ENCODE measurements around the gene FGF14. TPM values are rescaled to one million over a fixed set of nuclear protein-coding genes. Genes with fewer than 3 reads are reported as not detected.

The FGF14 gene
- total RNA-seq, 2 donors from 2014 or later = 0.14 TPM

- DNase-seq (ENCODE audit: low spot score) (no peak), ATAC-seq (ENCODE audit: insufficient number of reproducible peaks, low FRiP score, low read depth) (peak; percentile 92)
- no peaks in the 10 kb centered on the region for H3K9me3 ChIP-seq
- H3K4me1 ChIP-seq (ENCODE audit: control insufficient read depth in 1 of 2, low read depth in 2 of 2) = peaks cover 0 to 8% of the 10 kb centered on the region in 2 donors
- H3K27me3 ChIP-seq (replicated peaks; ENCODE audit: insufficient read depth) = no peaks in the 10 kb centered on the region
- peak; percentile 85 for TF ChIP-seq CTCF (IDR thresholded peaks at IDR 0.05)
- no peak overlapping the region for H3K27ac ChIP-seq
- no peak overlapping the region for H3K4me3 ChIP-seq
- H3K36me3 ChIP-seq = no peaks in the 10 kb centered on the region
Observed at GRCh38 chr13:101942038-101942437, 459.8 kb downstream of the FGF14 start.

GRCh38 chr13:101941095-101941783 is 460.6 kb downstream of the FGF14 start:
- H3K27me3 ChIP-seq (replicated peaks; ENCODE audit: insufficient read depth) = no peaks in the 10 kb centered on the region
- H3K4me3 ChIP-seq = no peak overlapping the region
- DNase-seq (ENCODE audit: low spot score) (no peak), ATAC-seq (ENCODE audit: insufficient number of reproducible peaks, low FRiP score, low read depth) (no peak)
- TF ChIP-seq CTCF (IDR thresholded peaks at IDR 0.05) = no peak
- no peak overlapping the region for H3K27ac ChIP-seq
- H3K4me1 ChIP-seq (ENCODE audit: control insufficient read depth in 1 of 2, low read depth in 2 of 2) = peaks cover 0 to 8% of the 10 kb centered on the region in 2 donors
- no peaks in the 10 kb centered on the region for H3K9me3 ChIP-seq
- H3K36me3 ChIP-seq = no peaks in the 10 kb centered on the region

- DNase-seq (ENCODE audit: low spot score) = no peak
- no peak for TF ChIP-seq CTCF (IDR thresholded peaks at IDR 0.05)
Observed at GRCh38 chr13:101939370-101939769, 462.5 kb downstream of the FGF14 start.

GRCh38 chr13:101935828-101936227 is 466.0 kb downstream of the FGF14 start:
- Histone ChIP-seq H3K4me1 (ENCODE audit: control insufficient read depth in 1 of 2, low read depth in 2 of 2) (no peaks in the 10 kb centered on the region), H3K4me3 (no peak overlapping the region), H3K9me3 (no peaks in the 10 kb centered on the region), H3K27me3 (replicated peaks; ENCODE audit: insufficient read depth) (no peaks in the 10 kb centered on the region), H3K27ac (no peak overlapping the region), H3K36me3 (no peaks in the 10 kb centered on the region)
- no peak for TF ChIP-seq CTCF (IDR thresholded peaks at IDR 0.05)
- no peak for ATAC-seq (ENCODE audit: insufficient number of reproducible peaks, low FRiP score, low read depth)
- no peak for DNase-seq (ENCODE audit: low spot score)

More at GRCh38 chr13:101939370-101939769, 462.5 kb downstream of the FGF14 start:
- Histone ChIP-seq H3K36me3 (no peaks in the 10 kb centered on the region), H3K9me3 (no peaks in the 10 kb centered on the region), H3K27ac (no peak overlapping the region), H3K27me3 (replicated peaks; ENCODE audit: insufficient read depth) (no peaks in the 10 kb centered on the region), H3K4me1 (ENCODE audit: control insufficient read depth in 1 of 2, low read depth in 2 of 2) (peaks cover 0 to 8% of the 10 kb centered on the region in 2 donors), H3K4me3 (no peak overlapping the region)
- no peak for ATAC-seq (ENCODE audit: insufficient number of reproducible peaks, low FRiP score, low read depth)

- no peak overlapping the region for H3K27ac ChIP-seq
- ATAC-seq (ENCODE audit: insufficient number of reproducible peaks, low FRiP score, low read depth) (no peak), DNase-seq (ENCODE audit: low spot score) (no peak)
- no peaks in the 10 kb centered on the region for H3K4me1 ChIP-seq (ENCODE audit: control insufficient read depth in 1 of 2, low read depth in 2 of 2)
- no peaks in the 10 kb centered on the region for H3K36me3 ChIP-seq
- no peak overlapping the region for H3K4me3 ChIP-seq
- H3K9me3 ChIP-seq = no peaks in the 10 kb centered on the region
- TF ChIP-seq CTCF (IDR thresholded peaks at IDR 0.05) = no peak
- no peaks in the 10 kb centered on the region for H3K27me3 ChIP-seq (replicated peaks; ENCODE audit: insufficient read depth)
Observed at GRCh38 chr13:101931186-101931585, 470.7 kb downstream of the FGF14 start.
